Activated T-helper 1 cell treated with Interleukin-2 at 50 U/mL for 16 hours (primary cell): ENCODE results near the gene TACR3.
"Not testable (repeated sequence)": the region's sequence is repeated elsewhere in the genome, so short reads cannot be mapped to it uniquely, and the experiment has no call there.

Experiments used
- DNase-seq: peaks from one replicate; pipeline ENCODE4 v3.0.0-alpha.2; 2020; ENCODE audit warnings: low read depth

The TACR3 gene

GRCh38 chr4:103719830-103720207 is at the start of gene TACR3:
Gene TACR3, minus strand, starts transcription at chr4:103719985. Its CDS starts 310 bp downstream, at chr4:103719675.
- no peak for DNase-seq

GRCh38 chr4:103757631-103758030 is 37.8 kb upstream of the TACR3 start:
- no peak for DNase-seq

- DNase-seq: no peak
Measured at GRCh38 chr4:103756741-103757140, 37.0 kb upstream of the TACR3 start.

- DNase-seq: no peak
Measured at GRCh38 chr4:103754844-103755243, 35.1 kb upstream of the TACR3 start.

- no peak for DNase-seq
Measured at GRCh38 chr4:103753868-103754653, 34.3 kb upstream of the TACR3 start.

- DNase-seq: not testable (repeated sequence)
Measured at GRCh38 chr4:103723150-103723549, 3.4 kb upstream of the TACR3 start.

- no peak for DNase-seq
Measured at GRCh38 chr4:103721251-103721650, 1.5 kb upstream of the TACR3 start.

- no peak for DNase-seq
Measured at GRCh38 chr4:103720661-103721060, 876 bp upstream of the TACR3 start.

- no peak for DNase-seq
Measured at GRCh38 chr4:103719105-103719829, 518 bp downstream of the TACR3 start.

GRCh38 chr4:103692615-103693014 is 27.2 kb downstream of the TACR3 start:
- DNase-seq: no peak

GRCh38 chr4:103673983-103674382 is 45.8 kb downstream of the TACR3 start:
- DNase-seq: no peak

GRCh38 chr4:103666764-103667163 is 53.0 kb downstream of the TACR3 start:
- not testable (repeated sequence) for DNase-seq

- DNase-seq: no peak
Measured at GRCh38 chr4:103664436-103665075, 55.2 kb downstream of the TACR3 start.

- no peak for DNase-seq
Measured at GRCh38 chr4:103648541-103648940, 71.2 kb downstream of the TACR3 start.

GRCh38 chr4:103645991-103646390 is 73.8 kb downstream of the TACR3 start:
- no peak for DNase-seq

- DNase-seq: no peak
Measured at GRCh38 chr4:103634236-103634635, 85.5 kb downstream of the TACR3 start.

GRCh38 chr4:103626296-103626695 is 93.5 kb downstream of the TACR3 start:
- DNase-seq: no peak

GRCh38 chr4:103591841-103592240 is 127.9 kb downstream of the TACR3 start:
- no peak for DNase-seq

GRCh38 chr4:103567591-103567990 is 152.2 kb downstream of the TACR3 start:
- DNase-seq: no peak

- not testable (repeated sequence) for DNase-seq
Measured at GRCh38 chr4:103559178-103559577, 160.6 kb downstream of the TACR3 start.
